Measurements from ENCODE around the gene CSNK2A3.

DNA sequence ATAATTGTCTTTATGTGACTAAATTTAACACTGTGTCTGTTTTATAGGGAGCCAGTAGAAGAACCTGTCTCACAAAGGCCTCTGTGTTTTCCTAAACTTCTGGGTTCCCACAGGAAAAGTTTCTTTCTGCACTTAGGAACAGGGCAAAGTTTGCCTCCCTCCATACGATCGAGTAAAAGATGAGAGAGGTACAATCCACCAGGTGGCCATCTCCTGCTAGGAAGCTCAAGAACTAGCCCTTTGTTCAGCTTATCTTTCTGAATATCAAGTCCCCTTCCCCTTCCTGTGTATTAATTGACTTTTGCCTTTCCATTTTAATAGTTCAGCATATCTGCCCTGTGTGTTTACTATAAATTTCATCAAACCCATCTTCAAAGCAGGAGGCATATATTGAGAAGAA lies 18.0 kb downstream of the CSNK2A3 start:
- TF ChIP-seq, protein P1, sequence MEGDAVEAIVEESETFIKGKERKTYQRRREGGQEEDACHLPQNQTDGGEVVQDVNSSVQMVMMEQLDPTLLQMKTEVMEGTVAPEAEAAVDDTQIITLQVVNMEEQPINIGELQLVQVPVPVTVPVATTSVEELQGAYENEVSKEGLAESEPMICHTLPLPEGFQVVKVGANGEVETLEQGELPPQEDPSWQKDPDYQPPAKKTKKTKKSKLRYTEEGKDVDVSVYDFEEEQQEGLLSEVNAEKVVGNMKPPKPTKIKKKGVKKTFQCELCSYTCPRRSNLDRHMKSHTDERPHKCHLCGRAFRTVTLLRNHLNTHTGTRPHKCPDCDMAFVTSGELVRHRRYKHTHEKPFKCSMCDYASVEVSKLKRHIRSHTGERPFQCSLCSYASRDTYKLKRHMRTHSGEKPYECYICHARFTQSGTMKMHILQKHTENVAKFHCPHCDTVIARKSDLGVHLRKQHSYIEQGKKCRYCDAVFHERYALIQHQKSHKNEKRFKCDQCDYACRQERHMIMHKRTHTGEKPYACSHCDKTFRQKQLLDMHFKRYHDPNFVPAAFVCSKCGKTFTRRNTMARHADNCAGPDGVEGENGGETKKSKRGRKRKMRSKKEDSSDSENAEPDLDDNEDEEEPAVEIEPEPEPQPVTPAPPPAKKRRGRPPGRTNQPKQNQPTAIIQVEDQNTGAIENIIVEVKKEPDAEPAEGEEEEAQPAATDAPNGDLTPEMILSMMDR (conservative IDR thresholded peaks at IDR 0.05; ENCODE audit: low read depth, low read length) = no peak
- no peak for TF ChIP-seq EZH2phosphoT487 (IDR thresholded peaks at IDR 0.05; ENCODE audit: borderline replicate concordance, low read length)
